Loucy (cell line): ENCODE measurements around the gene SNX13.

Experiments
- H2AFZ ChIP-seq: fragments of 200-600 bp; sonication (generic); 2 replicates; pipeline ENCODE4 v1.6.0; 2016; ENCODE audit warnings: antibody characterized with exemption, mild to moderate bottlenecking, low read length, moderate library complexity
- H3F3A ChIP-seq: fragments of 200-600 bp; 2 replicates; pipeline ENCODE4 v1.6.0; 2016; ENCODE audit warnings: antibody characterized with exemption, low read depth, mild to moderate bottlenecking
- H3K27me3 ChIP-seq: fragments of 200-600 bp; sonication (generic); 2 replicates; pipeline ENCODE4 v1.6.1; 2014; ENCODE audit warnings: low read length, mild to moderate bottlenecking; ENCODE audit not compliant: insufficient read depth, poor library complexity, severe bottlenecking
- H3K36me3 ChIP-seq: fragments of 200-600 bp; sonication (generic); 2 replicates; pipeline ENCODE4 v1.6.1; 2016; ENCODE audit warnings: low read length; ENCODE audit not compliant: insufficient read depth
- H3K4me1 ChIP-seq: fragments of 200-600 bp; sonication (generic); 2 replicates; pipeline ENCODE4 v1.5.1; 2014; ENCODE audit warnings: low read length, mild to moderate bottlenecking; ENCODE audit not compliant: insufficient read depth, poor library complexity, severe bottlenecking
- H3K4me2 ChIP-seq: fragments of 200-600 bp; sonication (generic); 2 replicates; pipeline ENCODE4 v1.6.0; 2014; ENCODE audit warnings: antibody characterized with exemption, low read length, low read depth, mild to moderate bottlenecking; ENCODE audit not compliant: poor library complexity, severe bottlenecking
- H3K4me3 ChIP-seq: fragments of 200-600 bp; sonication (generic); 2 replicates; pipeline ENCODE4 v1.5.1; 2014; ENCODE audit warnings: low read length, mild to moderate bottlenecking, mixed read lengths; ENCODE audit not compliant: poor library complexity, severe bottlenecking
- H3K79me2 ChIP-seq: fragments of 200-600 bp; sonication (generic); 2 replicates; pipeline ENCODE4 v1.6.1; 2014; ENCODE audit warnings: low read length; ENCODE audit not compliant: insufficient read depth
- H3K9ac ChIP-seq: fragments of 200-600 bp; sonication (generic); 2 replicates; pipeline ENCODE4 v1.6.0; 2014; ENCODE audit warnings: mild to moderate bottlenecking, low read depth, low read length, moderate library complexity; ENCODE audit not compliant: poor library complexity, severe bottlenecking
- H3K9me2 ChIP-seq: fragments of 200-600 bp; sonication (generic); replicated peaks from 2 replicates; pipeline ENCODE4 v1.6.1; 2016; ENCODE audit warnings: low read depth, low read length, mixed read lengths
- H3K9me3 ChIP-seq: fragments of 200-600 bp; sonication (generic); 2 replicates; pipeline ENCODE4 v1.6.1; 2014; ENCODE audit warnings: mild to moderate bottlenecking, antibody characterized with exemption, low read length, low read depth; ENCODE audit not compliant: insufficient read depth
- H4K20me1 ChIP-seq: fragments of 200-600 bp; sonication (generic); 2 replicates; pipeline ENCODE4 v1.6.0; 2014; ENCODE audit warnings: antibody characterized with exemption, low read length, mild to moderate bottlenecking; ENCODE audit not compliant: insufficient read depth, poor library complexity, severe bottlenecking
- EZH2phosphoT487 ChIP-seq: fragments of 200-600 bp; IDR thresholded peaks from 2 replicates; pipeline ENCODE4 v1.6.1; 2018; ENCODE audit warnings: antibody characterized with exemption, mild to moderate bottlenecking, moderate library complexity, borderline replicate concordance
- TF ChIP-seq, protein P1 (sequence below): fragments of 200-600 bp; sonication (generic); conservative IDR thresholded peaks from 2 replicates; pipeline ENCODE4 v1.5.1; 2014; ENCODE audit warnings: mild to moderate bottlenecking, antibody characterized with exemption, low read length

SNX13 gene

DNA sequence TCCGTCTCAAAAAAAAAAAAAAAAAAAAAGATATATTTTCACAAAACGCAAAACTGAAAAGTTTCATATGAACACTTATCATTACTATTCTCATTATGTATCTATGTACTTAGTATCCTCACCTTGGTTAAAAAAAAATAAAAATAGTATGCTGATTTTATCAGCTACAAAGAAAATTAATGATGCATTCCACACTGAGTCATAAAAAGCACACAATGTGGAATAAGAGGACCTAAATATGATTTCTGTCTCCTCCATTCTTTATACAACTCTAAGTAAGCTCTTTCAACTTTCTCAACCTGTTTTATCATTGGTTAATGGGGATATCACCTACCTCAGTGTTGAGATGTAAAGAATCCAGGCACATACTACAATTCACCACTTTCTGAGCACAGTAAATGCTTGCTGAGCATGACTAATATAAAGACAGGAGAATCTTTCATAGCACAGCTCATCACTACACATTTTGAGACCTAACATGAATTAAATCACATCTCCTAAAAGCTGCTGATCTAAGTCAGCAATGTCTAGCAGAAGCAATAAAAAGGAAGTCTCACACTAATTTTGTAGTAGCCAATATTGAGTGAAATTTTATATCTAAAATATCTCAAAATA lies 2.7 kb downstream of the SNX13 start:
- peaks cover 54% of the 10 kb centered on the region for H3K4me1 ChIP-seq
- no peak overlapping the region for H2AFZ ChIP-seq
- H3K27me3 ChIP-seq = no peaks in the 10 kb centered on the region
- H3K4me3 ChIP-seq = peak overlapping the region; percentile 88
- no peak overlapping the region for H3K9ac ChIP-seq
- no peaks in the 10 kb centered on the region for H3F3A ChIP-seq
- H4K20me1 ChIP-seq = peaks cover 43% of the 10 kb centered on the region
- no peaks in the 10 kb centered on the region for H3K9me2 ChIP-seq
- H3K36me3 ChIP-seq = no peaks in the 10 kb centered on the region
- no peaks in the 10 kb centered on the region for H3K9me3 ChIP-seq
- peak overlapping the region; percentile 92 for H3K4me2 ChIP-seq
- no peak for TF ChIP-seq EZH2phosphoT487
- TF ChIP-seq, protein P1, sequence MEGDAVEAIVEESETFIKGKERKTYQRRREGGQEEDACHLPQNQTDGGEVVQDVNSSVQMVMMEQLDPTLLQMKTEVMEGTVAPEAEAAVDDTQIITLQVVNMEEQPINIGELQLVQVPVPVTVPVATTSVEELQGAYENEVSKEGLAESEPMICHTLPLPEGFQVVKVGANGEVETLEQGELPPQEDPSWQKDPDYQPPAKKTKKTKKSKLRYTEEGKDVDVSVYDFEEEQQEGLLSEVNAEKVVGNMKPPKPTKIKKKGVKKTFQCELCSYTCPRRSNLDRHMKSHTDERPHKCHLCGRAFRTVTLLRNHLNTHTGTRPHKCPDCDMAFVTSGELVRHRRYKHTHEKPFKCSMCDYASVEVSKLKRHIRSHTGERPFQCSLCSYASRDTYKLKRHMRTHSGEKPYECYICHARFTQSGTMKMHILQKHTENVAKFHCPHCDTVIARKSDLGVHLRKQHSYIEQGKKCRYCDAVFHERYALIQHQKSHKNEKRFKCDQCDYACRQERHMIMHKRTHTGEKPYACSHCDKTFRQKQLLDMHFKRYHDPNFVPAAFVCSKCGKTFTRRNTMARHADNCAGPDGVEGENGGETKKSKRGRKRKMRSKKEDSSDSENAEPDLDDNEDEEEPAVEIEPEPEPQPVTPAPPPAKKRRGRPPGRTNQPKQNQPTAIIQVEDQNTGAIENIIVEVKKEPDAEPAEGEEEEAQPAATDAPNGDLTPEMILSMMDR = no peak
- H3K79me2 ChIP-seq = peaks cover 69% of the 10 kb centered on the region

DNA sequence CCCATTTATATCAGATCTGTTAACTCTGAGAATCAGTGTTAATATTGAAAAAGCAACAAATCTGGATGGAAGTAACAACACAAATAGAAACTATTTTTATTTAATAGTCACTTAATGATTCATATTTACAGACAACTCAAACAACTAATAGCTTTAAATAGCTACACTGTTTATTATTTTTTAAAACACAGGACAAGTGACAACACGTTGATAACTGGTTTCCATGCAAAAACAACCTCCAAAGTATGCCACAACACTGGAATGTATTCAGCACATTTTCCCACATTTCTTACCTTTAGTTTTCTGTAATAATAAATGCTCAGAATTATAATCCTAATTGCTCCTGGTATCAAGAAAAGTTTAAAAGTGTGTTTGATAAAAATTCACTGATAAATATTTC lies 4.0 kb downstream of the SNX13 start:
- H3K27me3 ChIP-seq = no peaks in the 10 kb centered on the region
- no peak for TF ChIP-seq EZH2phosphoT487
- TF ChIP-seq, protein P1 = no peak
- peak overlapping the region; percentile 45 for H3K4me2 ChIP-seq
- no peaks in the 10 kb centered on the region for H3F3A ChIP-seq
- peaks cover 57% of the 10 kb centered on the region for H3K4me1 ChIP-seq
- H3K9me3 ChIP-seq = no peaks in the 10 kb centered on the region
- H3K4me3 ChIP-seq = peak overlapping the region; percentile 25
- no peak overlapping the region for H3K9ac ChIP-seq
- no peak overlapping the region for H2AFZ ChIP-seq
- no peaks in the 10 kb centered on the region for H3K9me2 ChIP-seq
- no peaks in the 10 kb centered on the region for H3K36me3 ChIP-seq
- peaks cover 55% of the 10 kb centered on the region for H4K20me1 ChIP-seq
- peaks cover 77% of the 10 kb centered on the region for H3K79me2 ChIP-seq

DNA sequence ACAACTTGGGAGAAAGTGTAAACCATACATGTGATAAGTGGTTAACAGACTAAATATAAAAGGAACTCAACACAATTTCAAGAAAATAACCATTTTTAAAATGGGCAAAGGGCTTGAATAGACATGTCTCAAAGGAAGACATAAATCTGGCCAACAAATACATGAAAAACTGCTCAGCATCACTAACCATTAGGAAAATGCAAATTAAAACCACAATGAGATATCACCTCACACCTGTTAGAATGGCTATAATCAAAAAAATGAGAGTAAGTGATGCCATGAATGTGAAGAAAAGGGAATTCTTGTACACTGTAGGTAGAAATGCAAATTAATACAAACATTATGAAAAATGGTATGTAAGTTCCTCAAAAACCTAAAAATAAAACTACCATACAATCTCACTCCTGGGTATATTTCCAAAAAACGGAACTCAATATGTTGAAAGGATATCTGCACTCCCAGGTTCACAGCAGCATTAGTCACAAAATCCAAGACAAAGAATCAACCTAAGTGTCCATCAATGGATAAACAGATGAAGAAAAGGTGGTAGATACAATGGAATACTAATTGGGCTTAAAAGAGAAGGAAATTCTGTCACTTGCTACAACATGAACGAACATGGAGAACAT lies 5.6 kb downstream of the SNX13 start:
- no peak overlapping the region for H2AFZ ChIP-seq
- TF ChIP-seq, protein P1 = no peak
- no peak for TF ChIP-seq EZH2phosphoT487
- H3K4me2 ChIP-seq = peak overlapping the region; percentile 68
- peaks cover 82% of the 10 kb centered on the region for H3K79me2 ChIP-seq
- no peaks in the 10 kb centered on the region for H3K36me3 ChIP-seq
- no peaks in the 10 kb centered on the region for H3K27me3 ChIP-seq
- no peaks in the 10 kb centered on the region for H3F3A ChIP-seq
- H3K9ac ChIP-seq = no peak overlapping the region
- no peaks in the 10 kb centered on the region for H3K9me3 ChIP-seq
- H3K9me2 ChIP-seq = no peaks in the 10 kb centered on the region
- peaks cover 70% of the 10 kb centered on the region for H4K20me1 ChIP-seq
- H3K4me3 ChIP-seq = peak overlapping the region; percentile 45
- H3K4me1 ChIP-seq = peaks cover 52% of the 10 kb centered on the region
